DOHH2 (cell line): ENCODE data around the gene TBL3.

Source experiments
- CTCF ChIP-seq: fragments of 200-600 bp; sonication (generic); IDR thresholded peaks from one replicate; pipeline ENCODE4 v1.5.1; 2014; ENCODE audit warnings: antibody characterized with exemption, mild to moderate bottlenecking, low read depth, low read length; ENCODE audit not compliant: poor library complexity, severe bottlenecking
- EZH2phosphoT487 ChIP-seq: fragments of 200-600 bp; sonication (generic); IDR thresholded peaks from 2 replicates; pipeline ENCODE4 v1.6.1; 2017; ENCODE audit warnings: borderline replicate concordance, mild to moderate bottlenecking, antibody characterized with exemption, low read length, moderate library complexity, mixed read lengths

DNA sequence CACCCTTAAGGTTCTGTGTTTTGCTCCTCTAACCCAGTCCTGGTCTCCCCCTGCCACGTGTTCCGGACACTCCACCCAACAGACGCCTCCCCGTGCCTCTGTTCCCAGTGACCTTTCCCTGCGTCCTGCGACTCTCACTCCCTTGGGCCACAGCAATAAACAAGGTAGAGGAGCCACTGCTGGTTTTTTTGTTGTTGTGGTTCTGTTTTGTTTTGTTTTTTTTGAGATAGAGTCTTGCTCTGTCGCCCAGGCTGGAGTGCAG is 44.0 kb downstream of the TBL3 start:
- TF ChIP-seq CTCF (no peak), EZH2phosphoT487 (no peak)
